ENCODE data around the gene CISD2.
A peak's percentile ranks its signal among the peaks of the same experiment; 100 is the strongest.

Gene CISD2

DNA sequence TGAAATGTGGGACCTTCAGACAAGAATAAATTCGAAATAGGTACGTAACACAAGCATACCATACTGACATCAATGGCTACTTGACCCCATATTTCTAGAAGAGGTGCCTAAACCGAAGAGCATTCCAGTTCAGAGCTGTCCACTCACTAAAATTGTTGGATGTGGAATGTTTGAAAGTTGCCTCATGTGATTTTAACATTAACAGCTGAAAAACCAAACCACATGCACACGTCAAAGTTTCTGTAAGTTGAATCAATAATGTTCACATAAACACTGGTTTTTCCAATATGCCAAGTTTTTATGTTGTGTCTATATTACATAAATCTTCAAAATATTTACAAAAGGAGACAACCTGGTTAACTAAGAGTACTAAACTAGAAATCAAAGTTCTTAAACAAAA, 44.9 kb upstream of the CISD2 start:
- Histone ChIP-seq H3K27ac (replicated peaks; ENCODE audit: low read length) (no peak overlapping the region), H3K4me1 (ENCODE audit: control insufficient read depth in 2 of 2, insufficient read depth in 1 of 2, low read depth in 1 of 2, low read length in 2 of 2) (peaks cover 3 to 7% of the 10 kb centered on the region in 2 donors), H2BK5ac (ENCODE audit: low read length) (no peak overlapping the region), H3K23ac (ENCODE audit: low read depth, low read length, poor library complexity) (no peak overlapping the region), H3K27me3 (ENCODE audit: control insufficient read depth in 3 of 3, insufficient read depth in 3 of 3, low read depth in 1 of 3, low read length in 3 of 3) (no peaks in the 10 kb centered on the region), H3K14ac (ENCODE audit: low read length) (no peak overlapping the region), H3K36me3 (replicated peaks in 1 of 2; ENCODE audit: control insufficient read depth in 2 of 2, insufficient read depth in 2 of 2, low read length in 2 of 2) (peaks cover 0 to 73% of the 10 kb centered on the region in 2 donors), H4K91ac (ENCODE audit: low read depth, low read length, poor library complexity) (no peak overlapping the region), H3K18ac (ENCODE audit: low read length) (no peak overlapping the region), H3K4me2 (ENCODE audit: insufficient read depth, low read length, poor library complexity, severe bottlenecking) (no peak overlapping the region), H2BK12ac (ENCODE audit: low read length) (no peak overlapping the region), H3K4ac (ENCODE audit: low read length) (no peak overlapping the region), H3K4me3 (ENCODE audit: low read length in 2 of 2) (peak overlapping the region in 1 of 2 donors; percentile 1), H3K9ac (ENCODE audit: low read depth, low read length, poor library complexity) (no peak overlapping the region), H2BK120ac (ENCODE audit: low read depth, low read length) (no peak overlapping the region), H2BK15ac (ENCODE audit: low read length) (no peak overlapping the region), H4K8ac (ENCODE audit: low read depth, low read length) (no peak overlapping the region), H2AFZ (ENCODE audit: low read length) (no peak overlapping the region), H2AK5ac (ENCODE audit: low read depth, low read length) (no peak overlapping the region), H3K9me3 (replicated peaks in 1 of 2; ENCODE audit: control insufficient read depth in 2 of 2, insufficient read depth in 1 of 2, low read depth in 1 of 2, low read length in 2 of 2) (peaks cover 0 to 3% of the 10 kb centered on the region in 2 donors), H3K79me1 (ENCODE audit: low read depth, low read length) (peaks cover 2% of the 10 kb centered on the region)
- no CpG with 5 or more reads among the region's 4 CpGs for WGBS, 2 donors (ENCODE audit: extremely low coverage in 2 of 2, insufficient read length in 2 of 2, insufficient replicate concordance in 1 of 2)
- no peak for DNase-seq (ENCODE audit: low spot score)

GRCh38 chr4:102824398-102824797, 44.4 kb upstream of the CISD2 start:
- H3K79me1 ChIP-seq (ENCODE audit: low read depth, low read length), result peaks cover 2% of the 10 kb centered on the region
- H3K14ac ChIP-seq (ENCODE audit: low read length), result no peak overlapping the region
- no peak overlapping the region for H4K8ac ChIP-seq (ENCODE audit: low read depth, low read length)
- H2BK120ac ChIP-seq (ENCODE audit: low read depth, low read length), result no peak overlapping the region
- H3K4ac ChIP-seq (ENCODE audit: low read length), result no peak overlapping the region
- no peak overlapping the region for H2AK5ac ChIP-seq (ENCODE audit: low read depth, low read length)
- H3K4me1 ChIP-seq (ENCODE audit: control insufficient read depth in 2 of 2, insufficient read depth in 1 of 2, low read depth in 1 of 2, low read length in 2 of 2), result peaks cover 7 to 9% of the 10 kb centered on the region in 2 donors
- DNase-seq (ENCODE audit: low spot score), result no peak
- H2BK15ac ChIP-seq (ENCODE audit: low read length), result no peak overlapping the region
- no peak overlapping the region for H2BK5ac ChIP-seq (ENCODE audit: low read length)
- H3K9me3 ChIP-seq (replicated peaks in 1 of 2; ENCODE audit: control insufficient read depth in 2 of 2, insufficient read depth in 1 of 2, low read depth in 1 of 2, low read length in 2 of 2), result peaks cover 0 to 3% of the 10 kb centered on the region in 2 donors
- no peak overlapping the region for H3K27ac ChIP-seq (replicated peaks; ENCODE audit: low read length)
- H3K18ac ChIP-seq (ENCODE audit: low read length), result no peak overlapping the region
- H2AFZ ChIP-seq (ENCODE audit: low read length), result no peak overlapping the region
- peaks cover 0 to 68% of the 10 kb centered on the region in 2 donors for H3K36me3 ChIP-seq (replicated peaks in 1 of 2; ENCODE audit: control insufficient read depth in 2 of 2, insufficient read depth in 2 of 2, low read length in 2 of 2)
- H3K4me3 ChIP-seq (ENCODE audit: low read length in 2 of 2), result peak overlapping the region in 1 of 2 donors; percentile 86
- no peak overlapping the region for H3K9ac ChIP-seq (ENCODE audit: low read depth, low read length, poor library complexity)
- no peak overlapping the region for H3K23ac ChIP-seq (ENCODE audit: low read depth, low read length, poor library complexity)
- H2BK12ac ChIP-seq (ENCODE audit: low read length), result no peak overlapping the region
- H4K91ac ChIP-seq (ENCODE audit: low read depth, low read length, poor library complexity), result no peak overlapping the region
- peak overlapping the region; percentile 24 for H3K4me2 ChIP-seq (ENCODE audit: insufficient read depth, low read length, poor library complexity, severe bottlenecking)
- WGBS, 2 donors (ENCODE audit: extremely low coverage in 2 of 2, insufficient read length in 2 of 2, insufficient replicate concordance in 1 of 2), result no CpG with 5 or more reads among the region's 2 CpGs
- no peaks in the 10 kb centered on the region for H3K27me3 ChIP-seq (ENCODE audit: control insufficient read depth in 3 of 3, insufficient read depth in 3 of 3, low read depth in 1 of 3, low read length in 3 of 3)

DNA sequence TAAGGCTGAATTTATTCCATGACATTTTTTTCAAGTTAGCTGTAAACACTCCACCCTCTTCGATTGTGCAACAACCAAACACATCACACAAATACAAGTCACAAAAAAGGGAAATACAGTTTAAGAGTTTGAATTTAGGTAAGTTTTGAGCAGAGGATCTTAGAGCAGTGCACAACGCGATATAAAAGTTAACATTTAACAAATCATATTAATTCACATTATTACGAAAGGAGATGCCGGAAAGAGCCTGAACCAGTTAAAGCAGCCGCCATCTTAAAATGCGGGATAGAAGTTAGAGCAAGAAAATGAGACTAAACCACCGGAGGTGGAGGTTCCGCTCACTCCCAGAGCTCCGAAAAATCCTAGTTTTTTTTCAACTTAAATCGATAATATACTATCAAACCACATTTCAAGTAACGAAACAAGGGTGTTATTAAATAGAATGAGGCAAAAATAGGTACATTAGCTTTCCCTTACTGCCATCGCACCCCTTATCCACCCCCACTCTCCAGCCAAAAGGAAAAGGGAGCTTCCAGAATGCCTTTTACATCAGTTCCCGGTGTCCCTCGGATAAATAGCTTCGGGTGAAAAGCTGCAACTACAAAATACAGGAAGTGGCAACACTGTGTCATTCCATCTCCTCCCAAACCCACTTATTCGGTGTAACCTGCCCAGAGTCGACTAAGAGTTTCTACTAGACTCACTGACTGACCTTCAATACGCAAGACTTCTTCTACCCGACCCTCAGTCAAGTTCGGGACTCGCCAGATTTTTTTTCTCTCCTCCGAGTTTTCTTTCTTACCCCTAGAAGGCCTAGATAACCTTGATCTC, 43.3 kb upstream of the CISD2 start:
- H3K27ac ChIP-seq (replicated peaks; ENCODE audit: low read length), result peak overlapping the region; percentile 15

GRCh38 chr4:102826105-102826889, 42.5 kb upstream of the CISD2 start:
- H3K27ac ChIP-seq (replicated peaks; ENCODE audit: low read length), result peak overlapping the region; percentile 100
- H3K9me3 ChIP-seq (replicated peaks in 1 of 2; ENCODE audit: control insufficient read depth in 2 of 2, insufficient read depth in 1 of 2, low read depth in 1 of 2, low read length in 2 of 2), result peaks cover 0 to 3% of the 10 kb centered on the region in 2 donors
- peak overlapping the region; percentile 58 for H2BK15ac ChIP-seq (ENCODE audit: low read length)
- no peak overlapping the region for H2BK12ac ChIP-seq (ENCODE audit: low read length)
- H3K23ac ChIP-seq (ENCODE audit: low read depth, low read length, poor library complexity), result peak overlapping the region; percentile 100
- no peak overlapping the region for H4K91ac ChIP-seq (ENCODE audit: low read depth, low read length, poor library complexity)
- H4K8ac ChIP-seq (ENCODE audit: low read depth, low read length), result no peak overlapping the region
- H3K4me2 ChIP-seq (ENCODE audit: insufficient read depth, low read length, poor library complexity, severe bottlenecking), result peak overlapping the region; percentile 72
- WGBS, 2 donors (ENCODE audit: extremely low coverage in 2 of 2, insufficient read length in 2 of 2, insufficient replicate concordance in 1 of 2), result no CpG with 5 or more reads among the region's 38 CpGs
- peaks cover 2% of the 10 kb centered on the region for H3K79me1 ChIP-seq (ENCODE audit: low read depth, low read length)
- H3K36me3 ChIP-seq (replicated peaks in 1 of 2; ENCODE audit: control insufficient read depth in 2 of 2, insufficient read depth in 2 of 2, low read length in 2 of 2), result peaks cover 0 to 49% of the 10 kb centered on the region in 2 donors
- H2AFZ ChIP-seq (ENCODE audit: low read length), result peak overlapping the region; percentile 97
- no peak for DNase-seq (ENCODE audit: low spot score)
- H3K4me3 ChIP-seq (ENCODE audit: low read length in 2 of 2), result peak overlapping the region; percentile 86 to 98
- H3K14ac ChIP-seq (ENCODE audit: low read length), result peak overlapping the region; percentile 89
- H3K18ac ChIP-seq (ENCODE audit: low read length), result peak overlapping the region; percentile 99
- peak overlapping the region; percentile 56 for H2AK5ac ChIP-seq (ENCODE audit: low read depth, low read length)
- H3K9ac ChIP-seq (ENCODE audit: low read depth, low read length, poor library complexity), result peak overlapping the region; percentile 90
- peak overlapping the region; percentile 98 for H2BK5ac ChIP-seq (ENCODE audit: low read length)
- H3K27me3 ChIP-seq (ENCODE audit: control insufficient read depth in 3 of 3, insufficient read depth in 3 of 3, low read depth in 1 of 3, low read length in 3 of 3), result no peaks in the 10 kb centered on the region
- H2BK120ac ChIP-seq (ENCODE audit: low read depth, low read length), result no peak overlapping the region
- peak overlapping the region; percentile 23 for H3K4ac ChIP-seq (ENCODE audit: low read length)
- peaks cover 7 to 9% of the 10 kb centered on the region in 2 donors for H3K4me1 ChIP-seq (ENCODE audit: control insufficient read depth in 2 of 2, insufficient read depth in 1 of 2, low read depth in 1 of 2, low read length in 2 of 2)

More for the DNA sequence above, 43.3 kb upstream of the CISD2 start:
- H2AK5ac ChIP-seq (ENCODE audit: low read depth, low read length), result no peak overlapping the region
- no peak overlapping the region for H3K23ac ChIP-seq (ENCODE audit: low read depth, low read length, poor library complexity)
- no peak overlapping the region for H3K18ac ChIP-seq (ENCODE audit: low read length)
- peak overlapping the region; percentile 86 to 98 for H3K4me3 ChIP-seq (ENCODE audit: low read length in 2 of 2)
- no peak overlapping the region for H3K9ac ChIP-seq (ENCODE audit: low read depth, low read length, poor library complexity)
- peak; percentile 8 for DNase-seq (ENCODE audit: low spot score)
- peak overlapping the region; percentile 72 for H3K4me2 ChIP-seq (ENCODE audit: insufficient read depth, low read length, poor library complexity, severe bottlenecking)
- no peaks in the 10 kb centered on the region for H3K27me3 ChIP-seq (ENCODE audit: control insufficient read depth in 3 of 3, insufficient read depth in 3 of 3, low read depth in 1 of 3, low read length in 3 of 3)
- H4K91ac ChIP-seq (ENCODE audit: low read depth, low read length, poor library complexity), result no peak overlapping the region
- H4K8ac ChIP-seq (ENCODE audit: low read depth, low read length), result no peak overlapping the region
- H3K9me3 ChIP-seq (replicated peaks in 1 of 2; ENCODE audit: control insufficient read depth in 2 of 2, insufficient read depth in 1 of 2, low read depth in 1 of 2, low read length in 2 of 2), result peaks cover 0 to 3% of the 10 kb centered on the region in 2 donors
- no CpG with 5 or more reads among the region's 23 CpGs for WGBS, 2 donors (ENCODE audit: extremely low coverage in 2 of 2, insufficient read length in 2 of 2, insufficient replicate concordance in 1 of 2)
- H2BK120ac ChIP-seq (ENCODE audit: low read depth, low read length), result no peak overlapping the region
- no peak overlapping the region for H3K4ac ChIP-seq (ENCODE audit: low read length)
- H2BK12ac ChIP-seq (ENCODE audit: low read length), result no peak overlapping the region
- H2AFZ ChIP-seq (ENCODE audit: low read length), result no peak overlapping the region
- peaks cover 7 to 9% of the 10 kb centered on the region in 2 donors for H3K4me1 ChIP-seq (ENCODE audit: control insufficient read depth in 2 of 2, insufficient read depth in 1 of 2, low read depth in 1 of 2, low read length in 2 of 2)
- H3K36me3 ChIP-seq (replicated peaks in 1 of 2; ENCODE audit: control insufficient read depth in 2 of 2, insufficient read depth in 2 of 2, low read length in 2 of 2), result peaks cover 0 to 57% of the 10 kb centered on the region in 2 donors
- no peak overlapping the region for H3K14ac ChIP-seq (ENCODE audit: low read length)
- H3K79me1 ChIP-seq (ENCODE audit: low read depth, low read length), result peaks cover 2% of the 10 kb centered on the region
- H2BK5ac ChIP-seq (ENCODE audit: low read length), result no peak overlapping the region
- H2BK15ac ChIP-seq (ENCODE audit: low read length), result no peak overlapping the region
